GM18868 (cell line): Measurements from ENCODE around the gene CEP295NL.
"Not testable (repeated sequence)": the region's sequence is repeated elsewhere in the genome, so short reads cannot be mapped to it uniquely, and the experiment has no call there.

Source experiments
- ATAC-seq: cut with Tn5 transposase; IDR thresholded peaks from one replicate; pipeline ENCODE4 v1.9.1; 2021; ENCODE audit warnings: mild to moderate bottlenecking, moderate library complexity; ENCODE audit not compliant: unreplicated experiment

Gene CEP295NL

DNA sequence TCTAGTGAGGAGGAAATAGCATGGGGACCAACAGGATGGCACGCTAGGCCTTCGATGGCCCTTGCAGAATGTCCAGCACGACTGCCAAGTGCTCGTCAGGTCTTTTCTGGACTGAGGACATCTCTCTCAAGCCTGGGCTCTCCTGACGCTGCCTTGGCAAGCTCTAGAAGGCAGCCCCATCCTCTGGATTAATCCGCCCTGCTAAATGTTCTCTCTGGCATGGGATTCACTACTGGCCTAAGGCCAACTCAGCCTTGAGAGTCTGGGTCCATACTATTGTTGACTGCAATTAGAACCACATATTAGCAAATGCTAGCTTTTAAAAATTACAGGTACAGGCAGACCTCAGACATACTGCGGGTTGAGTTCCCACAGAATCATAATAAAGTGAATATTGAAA, 2.5 kb upstream of the CEP295NL start:
- ATAC-seq, result no peak

DNA sequence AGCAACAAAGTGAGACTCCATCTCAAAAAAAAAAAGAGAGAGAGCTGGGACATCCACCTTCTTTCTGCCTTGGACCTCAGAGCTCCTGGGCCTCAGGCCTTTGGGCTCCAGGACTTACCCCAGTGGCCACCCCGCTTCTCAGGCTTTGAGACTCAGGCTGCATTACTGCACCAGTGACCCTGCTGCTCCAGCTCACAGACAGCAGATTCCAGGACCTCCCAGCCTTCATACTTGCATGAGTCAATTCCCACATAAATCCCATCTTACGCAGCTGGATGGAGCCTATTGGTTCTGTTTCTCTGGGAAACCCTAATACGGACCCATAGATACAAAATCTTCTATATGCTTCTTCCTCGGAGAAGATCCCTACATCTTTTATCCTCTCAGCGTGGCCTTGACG, 2.1 kb upstream of the CEP295NL start:
- no peak for ATAC-seq

DNA sequence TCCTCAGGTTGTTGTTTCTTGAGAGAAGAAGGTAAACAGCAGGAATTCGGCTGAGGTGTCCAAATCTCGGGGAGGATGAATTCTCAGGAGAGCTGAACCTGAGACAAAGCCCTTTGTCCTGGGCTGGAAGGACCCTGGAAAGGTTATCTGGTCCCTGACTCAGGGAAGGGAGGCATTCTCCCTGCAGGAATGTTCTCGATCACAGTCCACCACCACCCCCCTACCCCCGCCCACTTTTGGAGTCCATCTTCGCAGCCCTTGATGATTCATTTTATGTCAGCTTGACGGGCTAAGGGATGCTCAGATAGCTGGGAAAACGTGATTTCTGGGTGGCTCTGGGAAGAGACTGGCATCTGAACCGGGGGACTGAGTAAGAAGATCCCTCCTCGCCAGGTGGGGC, 1.4 kb upstream of the CEP295NL start:
- no peak for ATAC-seq

DNA sequence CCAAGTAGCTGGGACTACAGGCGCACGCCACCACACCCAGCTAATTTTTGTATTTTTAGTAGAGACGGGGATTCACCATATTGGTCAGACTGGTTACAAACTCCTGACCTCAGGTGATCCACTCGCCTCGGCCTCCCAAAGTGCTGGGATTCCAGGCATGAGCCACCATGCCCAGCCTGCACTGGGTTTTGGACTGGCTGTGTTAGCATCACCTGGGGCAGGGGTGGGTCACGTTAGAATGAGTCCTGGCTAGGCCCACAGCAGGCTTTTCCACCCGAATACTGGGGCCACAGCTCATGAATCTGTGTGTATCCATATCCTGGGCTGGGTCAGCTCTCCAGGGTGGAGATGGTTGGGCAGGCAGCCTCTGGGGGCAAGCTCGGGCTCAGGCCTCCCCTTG, 770 bp downstream of the CEP295NL start:
- not testable (repeated sequence) for ATAC-seq

DNA sequence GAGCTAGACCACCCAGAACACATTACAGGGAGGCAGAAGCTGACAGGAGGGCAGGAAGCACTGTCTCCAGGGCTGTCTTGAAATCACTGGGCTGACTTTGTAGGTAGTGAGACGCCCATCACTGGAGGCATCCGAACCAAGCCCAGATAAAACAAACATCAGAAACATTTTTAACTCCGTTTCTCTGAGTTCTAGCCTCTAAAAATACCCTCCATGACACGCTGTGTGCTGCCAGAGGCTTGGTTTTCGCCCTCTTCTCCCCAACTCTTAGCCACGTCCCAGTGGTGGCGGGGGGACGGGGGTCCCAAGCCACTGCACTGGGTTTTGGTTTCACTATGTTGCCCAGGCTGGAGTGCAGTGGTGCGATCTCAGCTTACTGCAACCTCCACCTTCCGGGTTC, 1.2 kb downstream of the CEP295NL start:
- ATAC-seq, result no peak

DNA sequence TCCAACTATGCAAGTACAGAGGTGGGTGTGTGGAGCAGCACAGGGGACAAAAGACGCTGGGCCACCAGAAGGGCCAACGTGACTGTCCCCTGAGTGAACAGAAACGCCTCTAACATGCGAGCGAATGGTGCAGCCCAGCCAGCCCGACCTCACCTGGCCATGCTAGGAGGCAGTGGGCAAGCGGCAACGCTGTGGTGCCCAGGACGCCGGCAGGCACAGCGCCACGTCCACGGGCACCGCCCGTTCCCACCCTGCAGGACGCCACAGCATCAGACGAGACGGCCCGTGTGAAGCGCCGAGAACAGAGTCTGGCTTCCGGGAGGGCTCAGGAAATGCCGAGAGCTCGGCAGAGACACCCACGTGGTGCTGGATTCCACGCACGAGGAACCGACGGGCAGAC, 2.2 kb downstream of the CEP295NL start:
- no peak for ATAC-seq

DNA sequence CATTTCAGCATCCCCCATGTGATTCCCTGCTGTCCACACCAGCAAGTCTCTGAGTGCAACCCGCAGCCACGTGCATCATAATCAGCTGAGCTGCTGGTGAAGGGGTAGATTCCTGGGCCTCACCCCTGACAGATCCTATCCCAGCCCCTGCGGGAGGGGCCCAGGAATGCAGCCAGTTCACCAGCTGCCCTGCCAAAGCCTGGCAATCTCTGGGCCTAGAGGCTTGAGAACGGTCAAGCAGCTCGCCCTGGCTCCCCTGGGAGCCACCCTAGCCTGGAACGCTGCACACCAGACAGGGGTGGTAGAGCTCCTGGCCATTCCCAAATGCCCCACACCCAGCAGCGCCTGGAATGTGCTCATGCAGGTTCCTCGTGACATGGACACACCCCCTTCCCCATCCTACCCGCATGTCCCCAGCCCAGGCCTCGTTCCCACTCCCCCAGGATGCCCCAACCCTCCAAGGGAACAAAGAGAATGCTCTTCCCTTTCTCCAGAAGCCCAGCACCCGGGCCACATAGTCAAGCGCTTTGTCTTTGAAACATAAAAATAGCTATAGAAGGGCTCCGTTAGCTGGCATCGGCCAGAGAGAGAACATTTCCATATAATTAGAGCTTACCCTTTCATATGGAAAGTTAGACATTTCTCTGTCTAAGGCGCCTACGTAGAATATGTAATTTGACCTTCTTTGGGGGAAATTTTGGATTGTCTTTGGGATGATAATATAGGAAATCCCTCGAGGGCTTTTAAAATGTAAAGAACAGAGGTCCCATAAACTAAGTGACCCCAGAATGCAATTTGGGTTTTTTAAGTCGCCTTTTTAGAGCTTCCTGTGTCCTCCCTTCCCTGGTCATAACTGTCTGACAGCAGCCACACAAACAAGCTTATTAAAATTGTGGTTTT, 3.4 kb downstream of the CEP295NL start:
- ATAC-seq, result no peak

DNA sequence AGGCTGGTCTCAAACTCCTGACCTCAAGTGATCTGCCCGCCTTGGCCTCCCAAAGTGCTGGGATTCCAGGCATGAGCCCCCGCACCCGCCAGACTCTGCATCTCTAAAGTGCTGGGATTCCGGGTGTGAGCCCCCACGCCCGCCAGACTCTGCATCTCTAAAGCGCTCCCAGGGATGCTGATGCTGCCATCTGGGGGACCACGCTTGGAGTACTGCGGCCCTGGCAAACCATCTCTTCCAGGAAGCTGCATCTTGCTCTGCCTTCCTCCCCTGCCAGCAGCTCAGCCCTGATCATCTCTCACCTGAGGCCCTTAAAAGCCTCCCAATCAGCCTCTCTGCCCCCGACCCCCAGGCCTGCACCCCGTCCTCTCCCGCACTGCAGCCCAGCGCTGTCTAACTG, 4.1 kb downstream of the CEP295NL start:
- ATAC-seq, result no peak

DNA sequence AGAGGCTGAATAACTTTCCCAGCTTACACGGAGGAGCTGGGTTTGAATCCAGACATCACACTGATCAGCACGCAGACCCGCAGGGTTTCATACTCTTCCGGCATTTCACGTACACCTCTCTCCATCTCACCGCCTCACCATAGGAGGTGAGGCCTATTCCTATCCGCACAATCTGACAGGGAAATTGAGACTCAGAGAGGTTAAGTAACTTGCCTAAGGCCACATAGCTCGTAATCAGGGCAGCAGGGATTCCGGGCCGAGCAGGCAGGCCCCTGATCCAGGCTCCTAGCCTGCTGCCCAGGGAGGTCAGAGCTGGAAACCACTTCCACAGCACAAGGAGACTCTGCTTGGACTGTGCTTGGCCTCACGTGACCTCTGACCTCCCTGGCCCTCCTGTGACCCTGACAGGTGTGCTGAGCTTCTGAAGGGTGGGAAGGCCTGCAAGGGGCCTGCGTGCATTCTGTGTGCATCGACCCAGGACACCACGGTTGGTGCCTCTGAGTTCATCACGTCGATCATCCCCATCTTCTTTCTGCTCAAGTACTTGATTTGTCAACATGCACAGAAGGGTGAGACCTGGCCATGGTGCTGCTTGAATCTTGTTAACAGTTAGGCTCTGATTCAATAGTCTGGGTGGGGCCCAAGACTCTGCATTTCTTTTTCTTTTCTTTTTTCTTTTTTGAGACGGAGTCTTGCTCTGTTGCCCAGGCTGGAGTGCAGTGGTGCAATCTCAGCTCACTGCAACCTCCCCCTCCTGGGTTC, 4.7 kb downstream of the CEP295NL start:
- no peak for ATAC-seq

DNA sequence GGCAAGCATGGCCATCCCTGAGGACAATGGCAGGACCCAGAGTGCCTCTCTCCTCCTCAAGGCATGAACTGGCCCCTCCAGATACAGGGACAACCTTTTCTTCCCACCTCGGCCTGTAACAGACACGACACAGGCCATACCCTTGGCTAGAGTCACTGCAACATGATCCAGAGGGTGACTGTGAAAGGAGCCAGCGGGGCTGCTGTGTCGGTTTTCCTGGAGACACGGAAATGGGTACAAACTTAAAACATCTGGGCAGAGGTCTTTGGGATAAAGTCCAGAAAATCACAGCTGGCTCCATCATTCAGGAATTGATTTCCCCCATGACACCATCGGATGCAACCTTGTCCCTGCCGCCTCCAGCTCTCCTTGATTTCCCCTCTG, 5.3 kb downstream of the CEP295NL start:
- no peak for ATAC-seq

DNA sequence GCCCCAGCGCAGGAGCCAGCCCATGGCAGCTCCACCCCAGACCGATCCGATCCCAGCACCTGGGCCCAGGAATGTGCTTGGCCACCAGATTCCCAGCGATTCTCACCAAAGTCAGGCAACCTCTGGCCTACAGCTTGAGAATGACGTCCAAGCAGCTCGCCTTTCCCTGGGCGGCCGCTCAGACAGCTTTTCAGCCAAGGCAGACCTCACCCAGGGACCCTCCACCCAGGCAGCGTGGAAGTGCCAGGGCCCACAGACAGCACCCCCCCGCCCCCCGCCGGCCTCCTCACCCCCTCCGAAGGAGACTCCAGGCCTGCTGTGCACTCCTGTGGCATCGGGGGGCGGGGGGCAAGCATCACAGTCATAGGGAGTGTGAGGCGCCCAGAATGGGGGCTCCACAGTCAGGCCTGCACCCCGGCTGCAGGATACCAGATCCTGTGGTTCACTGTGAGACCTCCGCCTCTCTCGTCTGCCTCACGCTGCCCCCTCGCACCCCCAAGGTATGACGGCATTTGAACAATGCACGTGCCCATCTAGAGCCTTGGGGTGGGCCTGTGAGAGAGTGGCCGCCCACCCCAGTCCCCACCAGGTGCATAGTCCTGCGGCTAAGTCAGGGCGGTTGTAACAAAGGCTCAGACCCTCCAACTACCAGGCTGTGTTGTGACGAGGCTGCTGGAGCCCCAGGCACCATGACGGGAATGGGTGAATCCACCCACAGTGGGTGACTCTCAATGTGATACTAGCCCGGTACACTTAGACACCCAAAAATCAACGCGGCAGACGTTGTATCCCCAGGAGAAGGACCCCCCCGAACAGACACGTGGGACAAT, 6.0 kb downstream of the CEP295NL start:
- ATAC-seq, result no peak

DNA sequence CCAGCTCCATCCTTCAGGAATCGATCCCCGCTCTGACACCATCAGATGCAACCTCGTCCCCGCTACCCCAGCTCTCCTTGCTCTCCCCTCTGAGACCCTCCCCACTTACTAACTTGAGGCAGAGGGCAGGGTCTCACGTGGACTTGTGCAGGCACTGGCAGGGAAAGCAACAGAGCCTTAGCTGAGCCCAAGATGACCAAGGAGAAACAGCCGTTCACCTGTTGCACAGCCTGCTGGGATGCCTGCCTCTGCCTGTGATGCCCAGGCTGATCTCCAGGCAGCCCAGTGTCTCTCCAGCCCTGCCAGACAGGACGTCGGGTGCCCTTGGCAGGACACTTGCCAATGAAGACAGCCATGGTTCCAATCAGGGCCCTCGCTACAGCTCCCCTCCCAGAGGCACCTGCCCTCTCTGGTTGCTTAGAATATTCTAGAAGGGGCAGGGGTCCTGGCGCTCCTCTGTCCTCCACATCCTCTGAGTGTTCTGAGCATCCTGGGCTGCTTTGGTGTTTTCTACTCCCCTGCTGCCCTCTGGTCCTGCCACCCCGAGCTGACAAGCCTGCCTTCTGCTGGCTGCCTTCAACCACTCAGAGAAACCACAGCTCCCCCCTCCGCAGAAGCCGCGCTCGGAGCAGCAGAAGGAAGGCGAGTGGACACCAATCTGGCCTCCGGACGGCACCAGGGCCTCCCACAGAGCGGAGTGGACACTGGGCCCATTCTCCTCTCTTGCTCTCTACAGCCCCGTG, 6.7 kb downstream of the CEP295NL start:
- ATAC-seq, result no peak

DNA sequence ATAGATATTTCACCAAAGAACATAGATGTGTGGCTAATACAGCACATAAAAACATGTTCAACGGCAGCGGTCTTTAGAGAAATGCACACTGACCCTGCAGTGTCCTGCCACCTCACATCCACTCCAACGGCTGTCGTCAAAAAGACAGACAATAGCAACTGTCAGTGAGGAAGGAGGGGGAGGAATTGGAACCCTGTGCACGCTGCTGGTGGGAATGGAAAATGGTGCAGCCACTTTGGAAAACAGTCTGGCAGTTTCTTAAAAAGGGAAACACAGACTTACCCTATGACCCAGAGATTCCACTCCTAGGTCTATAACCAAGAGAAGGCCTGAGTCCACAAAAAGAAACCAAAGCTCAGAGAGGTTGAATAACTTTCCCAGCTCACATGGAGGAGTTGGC, 7.7 kb downstream of the CEP295NL start:
- ATAC-seq, result no peak

DNA sequence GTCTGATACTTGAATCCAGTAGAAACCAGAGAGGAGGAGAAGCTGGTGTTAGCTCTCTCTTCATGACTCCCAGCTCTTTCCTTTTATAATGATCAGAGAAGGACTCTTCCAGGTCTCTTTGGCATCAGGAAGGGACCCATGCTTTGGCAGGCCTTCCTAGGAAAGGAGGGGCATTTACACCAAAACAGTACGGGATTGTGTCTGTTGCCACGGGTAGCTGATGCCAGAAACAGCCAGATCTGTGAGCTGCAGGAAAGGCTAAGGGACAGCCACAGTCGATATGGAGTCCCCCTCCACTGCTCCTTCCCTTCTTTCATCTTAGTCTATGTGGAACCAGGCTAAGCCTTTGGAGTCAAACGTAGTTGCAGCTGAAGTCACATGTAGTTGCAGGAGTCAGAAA, 9.3 kb downstream of the CEP295NL start:
- ATAC-seq, result no peak

DNA sequence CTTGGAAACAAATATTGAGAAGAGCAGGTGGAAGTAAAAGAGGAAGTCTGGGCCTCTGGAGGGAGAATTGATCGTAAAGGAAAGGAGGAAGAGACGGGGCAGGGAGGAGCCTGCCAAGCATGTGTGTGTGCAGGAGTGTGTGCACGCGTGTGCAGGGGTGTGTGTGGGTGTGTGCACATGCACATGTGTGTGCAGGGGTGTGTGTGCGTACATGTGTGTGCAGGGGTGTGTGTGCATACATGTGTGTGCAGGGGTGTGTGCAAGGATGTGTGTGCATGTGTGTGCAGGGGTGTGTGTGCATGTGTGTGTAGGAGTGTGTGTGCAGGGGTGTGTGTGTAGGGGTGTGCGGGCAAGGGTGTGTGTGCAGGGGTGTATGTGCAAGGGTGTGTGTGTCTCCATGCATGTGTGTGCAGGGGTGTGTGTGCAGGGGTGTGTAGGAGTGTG, 10.0 kb downstream of the CEP295NL start:
- no peak for ATAC-seq

DNA sequence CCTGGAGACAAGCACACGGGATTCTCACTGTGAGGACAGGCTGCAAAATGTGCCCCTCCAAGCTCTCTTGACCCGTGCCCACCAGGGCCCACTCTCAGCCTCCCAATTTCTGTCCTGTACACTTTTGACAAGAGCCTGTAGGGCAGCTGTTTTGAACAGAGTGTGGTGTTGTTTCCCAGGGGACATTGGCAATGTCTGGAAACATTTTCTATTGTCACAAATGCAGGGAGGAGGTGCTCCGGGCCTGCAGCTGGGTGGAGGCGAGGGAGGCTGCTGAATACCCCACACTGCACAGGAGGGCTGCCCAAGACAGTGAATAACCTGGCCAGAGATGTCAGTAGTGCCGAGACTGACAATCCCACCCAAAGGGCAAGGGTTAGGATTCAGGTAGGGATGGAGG, 10.5 kb downstream of the CEP295NL start:
- no peak for ATAC-seq

DNA sequence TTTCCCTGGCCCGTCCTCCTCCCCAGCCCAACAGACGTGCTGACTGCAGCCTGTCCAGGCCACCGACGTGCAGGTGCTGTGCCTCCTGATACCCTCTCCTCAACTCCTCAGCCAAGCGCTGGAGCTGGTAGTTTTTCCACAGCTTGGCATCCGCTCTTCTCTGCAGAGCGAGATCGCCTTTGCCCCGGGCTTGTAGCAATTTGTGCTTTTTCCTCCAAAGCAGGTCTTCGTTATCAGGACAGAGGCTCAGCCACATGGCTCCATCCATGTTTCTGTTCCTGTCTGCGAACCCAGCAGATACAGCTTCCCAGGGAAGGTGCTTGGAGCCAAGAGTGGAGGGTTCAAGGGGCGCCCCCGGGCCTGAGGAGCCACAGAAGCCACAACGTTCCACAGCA, 10.9 kb downstream of the CEP295NL start:
- ATAC-seq, result no peak

DNA sequence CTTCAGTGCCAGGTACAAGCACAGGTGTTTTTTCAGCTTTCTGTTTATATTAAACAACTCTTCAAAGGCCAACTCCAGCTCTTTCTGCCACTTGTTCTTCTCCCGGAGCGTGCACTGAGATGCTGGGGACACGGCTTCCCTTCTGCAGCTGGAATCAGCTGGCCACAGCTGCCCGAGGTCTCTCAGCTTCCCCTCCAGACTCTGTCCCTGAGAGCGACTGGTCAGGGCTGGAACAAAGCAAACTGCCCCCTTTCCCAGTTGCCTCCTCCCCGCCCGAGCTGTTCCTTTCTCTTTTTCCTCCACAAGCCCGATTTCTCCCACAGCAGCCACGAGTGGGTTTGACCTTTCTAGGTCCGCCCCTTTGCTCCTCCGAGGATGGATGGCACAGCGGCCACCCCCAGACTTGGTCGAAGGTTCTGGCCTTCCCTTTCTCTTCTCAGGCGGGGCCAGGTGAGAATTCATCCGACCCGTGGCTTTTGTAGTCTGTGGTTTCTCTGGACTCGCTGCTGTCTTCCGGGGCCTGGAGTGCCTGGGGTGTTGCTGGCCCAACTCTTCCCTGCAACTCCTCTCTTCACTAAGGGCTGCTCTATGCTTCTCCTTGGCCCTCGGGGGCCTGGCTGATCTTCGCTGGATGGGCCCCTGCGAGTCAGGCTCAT, 11.5 kb downstream of the CEP295NL start:
- no peak for ATAC-seq

DNA sequence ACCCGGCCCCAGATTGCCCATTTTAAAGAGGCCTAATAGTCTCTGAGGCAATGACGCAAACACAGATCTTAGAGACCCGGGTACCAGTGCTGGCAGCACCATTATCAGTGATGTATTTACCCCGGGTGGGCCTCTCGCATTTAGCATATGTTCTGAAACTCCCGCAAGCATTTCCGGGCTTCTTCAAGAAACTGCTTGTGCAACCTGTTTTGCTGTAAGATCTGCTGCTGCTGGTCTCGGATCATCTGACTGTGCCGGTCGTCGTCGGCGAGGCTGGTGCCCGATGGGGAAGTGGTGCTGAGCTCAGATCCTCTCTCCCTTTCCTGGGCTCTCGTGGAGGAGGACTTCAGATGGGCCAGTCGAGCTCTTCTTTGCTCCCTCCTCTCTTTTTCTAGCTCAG, 12.5 kb downstream of the CEP295NL start:
- peak; percentile 37 for ATAC-seq

DNA sequence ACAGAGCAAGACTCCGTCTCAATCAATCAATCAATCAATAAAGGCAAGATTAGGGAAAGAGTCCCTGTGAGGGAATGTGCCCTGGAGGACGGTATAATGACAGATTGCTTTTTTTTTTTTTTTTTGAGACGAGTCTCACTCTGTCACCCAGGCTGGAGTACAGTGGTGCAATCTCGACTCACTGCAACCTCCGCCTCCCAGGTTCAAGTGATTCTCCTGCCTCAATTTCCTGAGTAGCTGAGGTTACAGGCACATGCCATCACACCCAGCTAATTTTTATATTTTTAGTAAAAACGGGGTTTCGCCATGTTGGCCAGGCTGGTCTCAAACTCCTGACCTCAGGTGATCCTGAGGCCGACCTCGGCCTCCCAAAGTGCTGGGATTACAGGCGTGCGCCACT, 12.9 kb downstream of the CEP295NL start:
- ATAC-seq, result not testable (repeated sequence)
